Neural progenitor cell (in vitro differentiated cells): Measurements from ENCODE around the gene B3GNT9. TPM values are rescaled to one million over a fixed set of nuclear protein-coding genes. Genes with fewer than 3 reads are reported as not detected.

ENCODE experiments used
- DNase-seq: peaks from one replicate; pipeline ENCODE4 v3.0.0-alpha.2; 2016; ENCODE audit warnings: low spot score
- H2AFZ ChIP-seq: fragments of 200-600 bp; sonication (generic); replicated peaks from 2 replicates; pipeline ENCODE4 v1.6.1; 2016; ENCODE audit warnings: antibody characterized with exemption
- H3F3A ChIP-seq: fragments of 200-600 bp; sonication (generic); 2 replicates; pipeline ENCODE4 v1.6.1; 2016; ENCODE audit warnings: antibody characterized with exemption, low read depth
- H3K27ac ChIP-seq: fragments of 200-600 bp; sonication (generic); 2 replicates; pipeline ENCODE4 v1.5.1; 2016; ENCODE audit warnings: mild to moderate bottlenecking
- H3K27me3 ChIP-seq: fragments of 200-600 bp; sonication (generic); 2 replicates; pipeline ENCODE4 v1.6.1; 2016; ENCODE audit warnings: mild to moderate bottlenecking, moderate library complexity
- H3K36me3 ChIP-seq: fragments of 200-600 bp; sonication (generic); 2 replicates; pipeline ENCODE4 v1.5.1; 2016
- H3K4me1 ChIP-seq: fragments of 200-600 bp; sonication (generic); 2 replicates; pipeline ENCODE4 v1.6.1; 2016; ENCODE audit warnings: mixed run types
- H3K4me2 ChIP-seq: fragments of 200-600 bp; sonication (generic); 2 replicates; pipeline ENCODE4 v1.6.1; 2016
- H3K4me3 ChIP-seq: fragments of 200-600 bp; sonication (generic); 2 replicates; pipeline ENCODE4 v1.5.1; 2016
- H3K79me2 ChIP-seq: fragments of 200-600 bp; sonication (generic); 2 replicates; pipeline ENCODE4 v1.6.1; 2016; ENCODE audit warnings: low read depth
- H3K9ac ChIP-seq: fragments of 200-600 bp; sonication (generic); 2 replicates; pipeline ENCODE4 v1.6.1; 2016
- H3K9me3 ChIP-seq: fragments of 200-600 bp; sonication (generic); 2 replicates; pipeline ENCODE4 v1.5.1; 2016; ENCODE audit warnings: low read depth
- H4K20me1 ChIP-seq: fragments of 200-600 bp; sonication (generic); 2 replicates; pipeline ENCODE4 v1.6.1; 2016; ENCODE audit warnings: low read depth
- H3K27ac Mint-ChIP-seq: 3 replicates; pipeline ENCODE4 v1.8.0; 2021; ENCODE audit warnings: mixed read lengths
- H3K27me3 Mint-ChIP-seq: 2 replicates; pipeline ENCODE4 v1.8.0; 2022; ENCODE audit warnings: low read depth, mild to moderate bottlenecking, inconsistent platforms, moderate library complexity, mixed read lengths; ENCODE audit not compliant: insufficient read depth
- H3K36me3 Mint-ChIP-seq: 3 replicates; pipeline ENCODE4 v1.8.0; 2021; ENCODE audit warnings: mixed read lengths
- H3K4me1 Mint-ChIP-seq: 3 replicates; pipeline ENCODE4 v1.8.0; 2021; ENCODE audit warnings: mixed read lengths
- H3K4me3 Mint-ChIP-seq: 3 replicates; pipeline ENCODE4 v1.8.0; 2021; ENCODE audit warnings: mild to moderate bottlenecking, moderate library complexity, mixed read lengths
- H3K9me3 Mint-ChIP-seq: 3 replicates; pipeline ENCODE4 v1.8.0; 2020; ENCODE audit warnings: mixed read lengths
- CTCF ChIP-seq: fragments of 200-600 bp; sonication (generic); IDR thresholded peaks from 2 replicates; pipeline ENCODE4 v1.5.1; 2017; ENCODE audit warnings: antibody characterized with exemption, mild to moderate bottlenecking
- EZH2 ChIP-seq: fragments of 200-600 bp; sonication (generic); IDR thresholded peaks from 2 replicates; pipeline ENCODE4 v1.6.1; 2017; ENCODE audit warnings: antibody characterized with exemption, mild to moderate bottlenecking, moderate library complexity
- EZH2phosphoT487 ChIP-seq: fragments of 200-600 bp; sonication (generic); IDR thresholded peaks from 2 replicates; pipeline ENCODE4 v1.6.1; 2017; ENCODE audit warnings: antibody characterized with exemption
- total RNA-seq: library from RNA; depleted of rRNA; stranded (reverse); fragments of >200 nt; gene quantifications from 2 replicates; pipeline ENCODE4 v1.2.3, GENCODE V29; 2015; ENCODE audit warnings: low replicate concordance

Gene B3GNT9
- total RNA-seq, 1 donor from 2014 or later = 2.6 TPM

GRCh38 chr16:67115639-67116038 is 35.2 kb downstream of the B3GNT9 start:
- no peak overlapping the region for H3K4me3 ChIP-seq
- no peaks in the 10 kb centered on the region for H3K36me3 ChIP-seq
- H3K4me1 ChIP-seq = peaks cover 5% of the 10 kb centered on the region
- H3K27ac ChIP-seq = no peak overlapping the region
- Mint-ChIP-seq H3K27me3 (no peaks in the 10 kb centered on the region), H3K4me3 (no peak overlapping the region), H3K4me1 (peaks cover 7% of the 10 kb centered on the region), H3K27ac (no peak overlapping the region), H3K36me3 (peaks cover 4% of the 10 kb centered on the region), H3K9me3 (no peaks in the 10 kb centered on the region)
- peaks cover 15% of the 10 kb centered on the region for H4K20me1 ChIP-seq
- H3K9me3 ChIP-seq = no peaks in the 10 kb centered on the region
- peaks cover 59% of the 10 kb centered on the region for H3K79me2 ChIP-seq
- H3K27me3 ChIP-seq = no peaks in the 10 kb centered on the region
- DNase-seq = no peak
- H3F3A ChIP-seq = no peaks in the 10 kb centered on the region
- TF ChIP-seq CTCF (no peak), EZH2phosphoT487 (no peak), EZH2 (no peak)
- H3K4me2 ChIP-seq = no peak overlapping the region
- H2AFZ ChIP-seq = no peak overlapping the region
- H3K9ac ChIP-seq = no peak overlapping the region

GRCh38 chr16:67114793-67115192 is 36.0 kb downstream of the B3GNT9 start:
- H3K9ac ChIP-seq = no peak overlapping the region
- H3K27me3 Mint-ChIP-seq = peaks cover 2% of the 10 kb centered on the region
- H3K4me2 ChIP-seq = no peak overlapping the region
- TF ChIP-seq EZH2 (no peak), CTCF (no peak), EZH2phosphoT487 (no peak)
- peaks cover 67% of the 10 kb centered on the region for H3K79me2 ChIP-seq
- H3K36me3 ChIP-seq = no peaks in the 10 kb centered on the region
- peaks cover 2% of the 10 kb centered on the region for H3K36me3 Mint-ChIP-seq
- peaks cover 10% of the 10 kb centered on the region for H3K4me1 Mint-ChIP-seq
- H3K4me3 Mint-ChIP-seq = no peak overlapping the region
- H3K27ac Mint-ChIP-seq = no peak overlapping the region
- no peaks in the 10 kb centered on the region for H3K27me3 ChIP-seq
- H3K27ac ChIP-seq = no peak overlapping the region
- DNase-seq = no peak
- peaks cover 6% of the 10 kb centered on the region for H3K4me1 ChIP-seq
- H3K9me3 ChIP-seq = no peaks in the 10 kb centered on the region
- peaks cover 15% of the 10 kb centered on the region for H4K20me1 ChIP-seq
- H2AFZ ChIP-seq = no peak overlapping the region
- H3K4me3 ChIP-seq = no peak overlapping the region
- no peaks in the 10 kb centered on the region for H3K9me3 Mint-ChIP-seq
- H3F3A ChIP-seq = no peaks in the 10 kb centered on the region

- peaks cover 2% of the 10 kb centered on the region for H3K36me3 Mint-ChIP-seq
- TF ChIP-seq EZH2 (no peak), EZH2phosphoT487 (no peak), CTCF (no peak)
- Histone ChIP-seq H3K27me3 (peaks cover 7% of the 10 kb centered on the region), H3K36me3 (no peaks in the 10 kb centered on the region), H3K4me1 (peaks cover 13% of the 10 kb centered on the region), H3K79me2 (peaks cover 67% of the 10 kb centered on the region), H3K27ac (no peak overlapping the region), H2AFZ (no peak overlapping the region), H3F3A (peaks cover 9% of the 10 kb centered on the region), H3K9me3 (no peaks in the 10 kb centered on the region), H3K4me2 (no peak overlapping the region), H4K20me1 (peaks cover 15% of the 10 kb centered on the region), H3K9ac (no peak overlapping the region), H3K4me3 (no peak overlapping the region)
- H3K4me1 Mint-ChIP-seq = peaks cover 14% of the 10 kb centered on the region
- no peak for DNase-seq
- no peak overlapping the region for H3K27ac Mint-ChIP-seq
- no peaks in the 10 kb centered on the region for H3K9me3 Mint-ChIP-seq
- H3K27me3 Mint-ChIP-seq = peaks cover 4% of the 10 kb centered on the region
- peak overlapping the region; percentile 48 for H3K4me3 Mint-ChIP-seq
These were observed 38.0 kb downstream of the B3GNT9 start for GRCh38 chr16:67112591-67113399.
